Measurements from ENCODE around the gene TANGO2. TPM values are rescaled to one million over a fixed set of nuclear protein-coding genes. Genes with fewer than 3 reads are reported as not detected.

TANGO2 gene
- total and polyA plus RNA-seq, 10 of the 15 experiments (the other 5 are each of a cell fraction or from before 2014, with no cell fraction given), result 4.0 to 24.8 (median 20.9) TPM

DNA sequence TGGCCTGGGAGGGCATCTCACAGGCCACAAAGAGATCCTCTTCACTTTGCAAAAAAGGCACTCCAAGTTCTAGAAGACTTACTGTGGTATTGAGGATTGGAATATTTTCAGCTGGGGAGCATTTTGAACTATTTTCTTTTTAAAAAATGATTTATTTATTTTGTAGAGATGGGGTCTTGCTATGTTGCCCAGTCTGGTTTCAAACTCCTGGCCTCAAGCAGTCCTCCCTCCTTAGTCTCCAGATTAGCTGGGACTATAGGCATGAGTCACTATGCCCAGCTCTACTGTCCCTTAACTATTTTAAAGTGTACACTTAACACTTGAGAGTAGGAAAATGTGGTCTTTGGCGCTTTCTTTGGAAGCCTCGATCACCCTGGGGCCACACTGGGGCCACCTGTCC is 34.2 kb downstream of the TANGO2 start (continued):
- TF ChIP-seq, protein P1, sequence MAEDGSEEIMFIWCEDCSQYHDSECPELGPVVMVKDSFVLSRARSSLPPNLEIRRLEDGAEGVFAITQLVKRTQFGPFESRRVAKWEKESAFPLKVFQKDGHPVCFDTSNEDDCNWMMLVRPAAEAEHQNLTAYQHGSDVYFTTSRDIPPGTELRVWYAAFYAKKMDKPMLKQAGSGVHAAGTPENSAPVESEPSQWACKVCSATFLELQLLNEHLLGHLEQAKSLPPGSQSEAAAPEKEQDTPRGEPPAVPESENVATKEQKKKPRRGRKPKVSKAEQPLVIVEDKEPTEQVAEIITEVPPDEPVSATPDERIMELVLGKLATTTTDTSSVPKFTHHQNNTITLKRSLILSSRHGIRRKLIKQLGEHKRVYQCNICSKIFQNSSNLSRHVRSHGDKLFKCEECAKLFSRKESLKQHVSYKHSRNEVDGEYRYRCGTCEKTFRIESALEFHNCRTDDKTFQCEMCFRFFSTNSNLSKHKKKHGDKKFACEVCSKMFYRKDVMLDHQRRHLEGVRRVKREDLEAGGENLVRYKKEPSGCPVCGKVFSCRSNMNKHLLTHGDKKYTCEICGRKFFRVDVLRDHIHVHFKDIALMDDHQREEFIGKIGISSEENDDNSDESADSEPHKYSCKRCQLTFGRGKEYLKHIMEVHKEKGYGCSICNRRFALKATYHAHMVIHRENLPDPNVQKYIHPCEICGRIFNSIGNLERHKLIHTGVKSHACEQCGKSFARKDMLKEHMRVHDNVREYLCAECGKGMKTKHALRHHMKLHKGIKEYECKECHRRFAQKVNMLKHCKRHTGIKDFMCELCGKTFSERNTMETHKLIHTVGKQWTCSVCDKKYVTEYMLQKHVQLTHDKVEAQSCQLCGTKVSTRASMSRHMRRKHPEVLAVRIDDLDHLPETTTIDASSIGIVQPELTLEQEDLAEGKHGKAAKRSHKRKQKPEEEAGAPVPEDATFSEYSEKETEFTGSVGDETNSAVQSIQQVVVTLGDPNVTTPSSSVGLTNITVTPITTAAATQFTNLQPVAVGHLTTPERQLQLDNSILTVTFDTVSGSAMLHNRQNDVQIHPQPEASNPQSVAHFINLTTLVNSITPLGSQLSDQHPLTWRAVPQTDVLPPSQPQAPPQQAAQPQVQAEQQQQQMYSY (CRISPR knock-in tag; IDR thresholded peaks at IDR 0.05), result no peak
- no peak for TF ChIP-seq RBBP5 (conservative IDR thresholded peaks at IDR 0.05)
- no peak for TF ChIP-seq KAT2A (conservative IDR thresholded peaks at IDR 0.05; ENCODE audit: control insufficient read depth, low read depth, low read length)
- TF ChIP-seq NFYB (IDR thresholded peaks at IDR 0.05; ENCODE audit: insufficient read depth, low read depth, low read length), result no peak
- no peak for TF ChIP-seq ESRRA (IDR thresholded peaks at IDR 0.05; ENCODE audit: low read length)
- no peak for TF ChIP-seq WRNIP1 (IDR thresholded peaks at IDR 0.05; ENCODE audit: borderline replicate concordance, low read depth, low read length)
- no peak for TF ChIP-seq SMAD1 (IDR thresholded peaks at IDR 0.05; ENCODE audit: low read depth, partially characterized antibody)
- no peak for TF ChIP-seq TCF3 (IDR thresholded peaks at IDR 0.05; ENCODE audit: borderline replicate concordance, insufficient read depth, low read depth, low read length)
- TF ChIP-seq RCOR1 (conservative IDR thresholded peaks at IDR 0.05; ENCODE audit: low read depth, low read length), result no peak
- TF ChIP-seq CEBPB (IDR thresholded peaks at IDR 0.05; ENCODE audit: borderline replicate concordance in 1 of 2, low read depth in 2 of 2, low read length in 2 of 2), result no peak
- no peak for TF ChIP-seq E2F4 (IDR thresholded peaks at IDR 0.05; ENCODE audit: low read depth, low read length)
- TF ChIP-seq BHLHE40 (IDR thresholded peaks at IDR 0.05; ENCODE audit: borderline replicate concordance in 1 of 2, low read depth in 2 of 2, low read length in 1 of 2), result no peak
